Spinal cord (tissue), 10 donors: ENCODE data around the gene HSPA12A. TPM values are rescaled to one million over a fixed set of nuclear protein-coding genes. Genes with fewer than 3 reads are reported as not detected.

Source experiments
- DNase-seq, 6 donors: peaks; one replicate each; pipeline versions ENCODE4 v3.0.0 to v3.0.0-alpha.2; 2013 to 2015; ENCODE audit warnings: low spot score in 6 of 6, low read depth in 4 of 6
- H3K27ac ChIP-seq: one replicate; pipeline ENCODE4 v1.5.1; 2013; ENCODE audit warnings: low read depth, low read length, control low read depth
- H3K27me3 ChIP-seq: one replicate; pipeline ENCODE4 v1.6.1; 2013; ENCODE audit warnings: low read length; ENCODE audit not compliant: control insufficient read depth, insufficient read depth
- H3K36me3 ChIP-seq: one replicate; pipeline ENCODE4 v1.6.1; 2013; ENCODE audit warnings: low read length; ENCODE audit not compliant: control insufficient read depth, insufficient read depth
- H3K4me1 ChIP-seq: one replicate; pipeline ENCODE4 v1.6.1; 2013; ENCODE audit warnings: low read length; ENCODE audit not compliant: control insufficient read depth, insufficient read depth
- H3K4me3 ChIP-seq: one replicate; pipeline ENCODE4 v1.5.1; 2013; ENCODE audit warnings: low read depth, low read length, control low read depth
- H3K9me3 ChIP-seq: one replicate; pipeline ENCODE4 v1.6.1; 2013; ENCODE audit warnings: low read length; ENCODE audit not compliant: control insufficient read depth, insufficient read depth
- WGBS: methylation state at CpG from one replicate; pipeline ENCODE4 v1.1.5; 2013; ENCODE audit warnings: missing lambda C conversion rate; ENCODE audit not compliant: insufficient coverage; 5-methylcytosine and 5-hydroxymethylcytosine counted together
- polyA plus RNA-seq, 2 donors: library from polyadenylated mRNA; unstranded; fragments of 120-200 nt; gene quantifications; one replicate each; pipeline ENCODE4 v1.2.1, GENCODE V29; 2013; ENCODE audit not compliant: insufficient read length in 2 of 2
- total RNA-seq, 2 donors: library from RNA; depleted of rRNA in 1 of 2; stranded (reverse); fragments of 120-200 nt in 1 of 2; fragments of >200 nt in 1 of 2; gene quantifications; one replicate each; pipeline versions ENCODE4 v1.2.3 to v1.2.4, GENCODE V29; 2013 to 2014
- donor health status: healthy.

HSPA12A gene
- total and polyA plus RNA-seq, 4 donors: 35.1 to 106 (median 68.9) TPM

GRCh38 chr10:116625845-116626244 is 116.5 kb downstream of the HSPA12A start:
- no peaks in the 10 kb centered on the region for H3K36me3 ChIP-seq
- DNase-seq: no peak
- WGBS: 93% methylated on average over 4 of the region's 7 CpGs
- H3K27ac ChIP-seq: no peak overlapping the region
- no peak overlapping the region for H3K4me3 ChIP-seq
- no peaks in the 10 kb centered on the region for H3K9me3 ChIP-seq
- H3K4me1 ChIP-seq: peaks cover 6% of the 10 kb centered on the region
- H3K27me3 ChIP-seq: peaks cover 14% of the 10 kb centered on the region

- Histone ChIP-seq H3K36me3 (no peaks in the 10 kb centered on the region), H3K27me3 (peaks cover 8% of the 10 kb centered on the region), H3K4me1 (peaks cover 3% of the 10 kb centered on the region), H3K9me3 (no peaks in the 10 kb centered on the region), H3K4me3 (no peak overlapping the region), H3K27ac (no peak overlapping the region)
- 83% methylated on average over 11 of the region's 11 CpGs for WGBS
- DNase-seq: no peak
These were observed 120.3 kb downstream of the HSPA12A start for GRCh38 chr10:116621934-116622655.

- peaks cover 6% of the 10 kb centered on the region for H3K27me3 ChIP-seq
- DNase-seq: no peak
- H3K36me3 ChIP-seq: no peaks in the 10 kb centered on the region
- no peak overlapping the region for H3K27ac ChIP-seq
- WGBS: 73% methylated on average over 4 of the region's 8 CpGs
- H3K9me3 ChIP-seq: no peaks in the 10 kb centered on the region
- no peak overlapping the region for H3K4me3 ChIP-seq
- no peaks in the 10 kb centered on the region for H3K4me1 ChIP-seq
These were observed 120.9 kb downstream of the HSPA12A start for GRCh38 chr10:116621476-116621875.

Other genes with a start within 250 kb of the HSPA12A start
- under 1 TPM; 0.11 to 0.20 TPM for gene PNLIP, start 196.6 kb downstream of the HSPA12A start, total RNA-seq
- gene PNLIP, start 196.6 kb downstream of the HSPA12A start, polyA plus RNA-seq: under 1 TPM; 0.42 to 0.57 TPM
- not detected for gene PNLIPRP1, start 151.6 kb downstream of the HSPA12A start, total RNA-seq
- gene PNLIPRP1, start 151.6 kb downstream of the HSPA12A start, polyA plus RNA-seq: not detected
- under 1 TPM in 1 of 2 donors, not detected in 1; 0.22 TPM for gene PNLIPRP2, start 121.6 kb downstream of the HSPA12A start, total RNA-seq
- gene PNLIPRP2, start 121.6 kb downstream of the HSPA12A start, polyA plus RNA-seq: under 1 TPM; 0.18 to 0.30 TPM
- gene ENO4, start 106.9 kb upstream of the HSPA12A start, total RNA-seq: 1 to 10 TPM; 1.2 to 6.3 TPM
- gene ENO4, start 106.9 kb upstream of the HSPA12A start, polyA plus RNA-seq: 1 to 10 TPM; 3.1 to 6.3 TPM